GM10266 (cell line): Measurements from ENCODE around the gene EGFR.

ENCODE experiments used
- DNase-seq: peaks from one replicate; pipeline ENCODE4 v3.0.0; 2012; ENCODE audit errors: extremely low spot score
- TF ChIP-seq, protein P1 (sequence below): IDR thresholded peaks from 2 replicates; pipeline ENCODE4 v1.5.1; 2012; ENCODE audit warnings: mild to moderate bottlenecking, low read depth; ENCODE audit not compliant: control insufficient read depth, insufficient read depth; ENCODE audit errors: missing control alignments

EGFR gene

DNA sequence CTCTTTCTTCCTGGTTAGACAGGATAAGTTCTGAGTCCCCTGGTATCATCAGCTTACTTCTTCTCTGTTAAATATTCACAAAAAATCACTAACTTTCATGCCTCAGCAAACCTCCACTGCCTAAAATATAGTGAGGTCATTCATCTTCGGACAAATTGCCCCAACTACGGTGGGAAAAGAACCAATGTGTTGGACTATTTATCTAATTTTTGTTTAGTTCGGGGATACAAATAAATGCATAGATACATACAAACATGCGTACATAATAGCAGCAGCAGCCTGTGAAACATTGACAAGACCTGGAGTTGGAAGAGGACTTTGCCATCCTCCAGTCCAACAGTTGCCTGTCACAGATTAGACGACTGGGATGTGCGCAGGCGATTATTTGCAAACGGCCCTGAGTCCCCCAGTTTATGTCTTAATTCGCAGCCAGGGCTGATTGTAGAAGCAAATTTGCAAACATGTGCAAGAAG is 51.5 kb downstream of the EGFR start:
- TF ChIP-seq, protein P1, sequence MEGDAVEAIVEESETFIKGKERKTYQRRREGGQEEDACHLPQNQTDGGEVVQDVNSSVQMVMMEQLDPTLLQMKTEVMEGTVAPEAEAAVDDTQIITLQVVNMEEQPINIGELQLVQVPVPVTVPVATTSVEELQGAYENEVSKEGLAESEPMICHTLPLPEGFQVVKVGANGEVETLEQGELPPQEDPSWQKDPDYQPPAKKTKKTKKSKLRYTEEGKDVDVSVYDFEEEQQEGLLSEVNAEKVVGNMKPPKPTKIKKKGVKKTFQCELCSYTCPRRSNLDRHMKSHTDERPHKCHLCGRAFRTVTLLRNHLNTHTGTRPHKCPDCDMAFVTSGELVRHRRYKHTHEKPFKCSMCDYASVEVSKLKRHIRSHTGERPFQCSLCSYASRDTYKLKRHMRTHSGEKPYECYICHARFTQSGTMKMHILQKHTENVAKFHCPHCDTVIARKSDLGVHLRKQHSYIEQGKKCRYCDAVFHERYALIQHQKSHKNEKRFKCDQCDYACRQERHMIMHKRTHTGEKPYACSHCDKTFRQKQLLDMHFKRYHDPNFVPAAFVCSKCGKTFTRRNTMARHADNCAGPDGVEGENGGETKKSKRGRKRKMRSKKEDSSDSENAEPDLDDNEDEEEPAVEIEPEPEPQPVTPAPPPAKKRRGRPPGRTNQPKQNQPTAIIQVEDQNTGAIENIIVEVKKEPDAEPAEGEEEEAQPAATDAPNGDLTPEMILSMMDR, result no peak
- no peak for DNase-seq

DNA sequence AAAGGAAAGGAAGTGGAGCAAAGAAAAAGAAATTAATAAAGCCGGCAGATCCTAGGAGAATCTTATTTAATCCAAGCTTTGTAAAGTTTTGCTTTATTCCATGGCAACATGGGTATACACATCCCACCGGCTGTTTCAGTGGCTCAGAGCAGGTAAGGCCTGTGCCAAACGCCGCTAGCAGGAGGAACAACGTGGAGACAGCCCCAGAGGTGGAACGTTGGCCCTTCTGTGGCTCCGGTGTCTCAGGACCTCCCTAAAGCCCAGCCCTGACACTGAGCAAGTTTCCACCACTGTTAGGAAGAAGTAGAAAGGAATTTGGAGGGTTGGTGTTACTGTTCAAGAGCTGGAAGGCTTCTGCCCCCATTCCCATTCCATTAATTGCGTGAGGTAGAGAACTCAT is 52.0 kb downstream of the EGFR start:
- DNase-seq, result no peak
- TF ChIP-seq, protein P1, result no peak

DNA sequence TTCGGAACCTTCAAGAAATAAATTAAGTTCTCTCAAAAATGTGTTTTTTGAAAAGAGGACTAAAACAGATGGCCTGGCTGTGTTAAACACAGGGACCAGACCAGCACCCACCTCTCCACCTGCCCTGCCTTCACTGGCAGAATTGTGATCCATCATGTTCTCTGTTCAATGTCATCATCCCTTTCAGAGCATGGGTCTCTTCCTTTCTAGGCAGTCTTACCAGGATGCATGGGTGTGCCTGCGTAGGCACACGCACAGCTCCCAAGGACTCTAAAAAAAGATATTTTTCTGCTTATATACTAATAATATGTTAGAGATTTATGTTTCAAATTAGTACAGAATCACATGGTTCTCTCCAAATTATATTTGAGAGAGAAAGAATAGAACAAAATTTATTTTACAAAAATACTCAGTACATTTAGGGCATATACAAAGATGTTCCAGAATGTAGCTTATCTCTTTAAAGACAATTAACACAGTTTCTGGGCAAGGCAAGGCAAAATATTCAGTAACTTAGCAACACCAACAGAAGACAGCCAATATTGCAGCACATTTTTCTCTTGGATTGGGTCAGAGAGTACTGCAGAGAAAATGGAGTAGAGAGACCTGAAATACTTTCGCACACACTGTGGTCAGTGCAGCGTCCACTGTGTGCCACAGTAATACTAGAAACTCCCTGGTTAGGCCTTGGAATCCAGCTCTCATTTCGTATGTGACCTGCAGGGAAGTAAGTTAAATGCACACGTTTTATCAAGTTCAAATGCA is 52.8 kb downstream of the EGFR start:
- TF ChIP-seq, protein P1, result no peak
- DNase-seq, result no peak

DNA sequence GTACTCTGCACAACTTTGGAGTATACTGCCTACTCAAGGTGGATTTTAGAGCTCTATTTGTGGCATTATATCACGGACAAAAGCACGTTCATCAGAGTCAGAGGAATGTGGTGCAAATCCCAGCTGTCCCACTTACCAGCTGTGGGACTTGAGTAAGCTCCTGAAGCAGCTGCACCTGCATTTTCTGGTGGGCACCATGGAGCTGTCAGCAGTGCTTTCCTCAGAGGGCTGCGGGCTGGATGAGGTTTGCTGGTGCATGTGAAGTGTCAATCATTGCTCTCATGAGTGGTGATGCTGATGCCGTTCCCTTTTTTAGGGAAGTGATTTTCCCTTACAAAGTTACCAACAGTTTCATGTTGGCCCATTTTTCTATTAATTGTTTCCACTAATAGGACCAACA is 53.4 kb downstream of the EGFR start:
- TF ChIP-seq, protein P1, result no peak
- DNase-seq, result no peak

DNA sequence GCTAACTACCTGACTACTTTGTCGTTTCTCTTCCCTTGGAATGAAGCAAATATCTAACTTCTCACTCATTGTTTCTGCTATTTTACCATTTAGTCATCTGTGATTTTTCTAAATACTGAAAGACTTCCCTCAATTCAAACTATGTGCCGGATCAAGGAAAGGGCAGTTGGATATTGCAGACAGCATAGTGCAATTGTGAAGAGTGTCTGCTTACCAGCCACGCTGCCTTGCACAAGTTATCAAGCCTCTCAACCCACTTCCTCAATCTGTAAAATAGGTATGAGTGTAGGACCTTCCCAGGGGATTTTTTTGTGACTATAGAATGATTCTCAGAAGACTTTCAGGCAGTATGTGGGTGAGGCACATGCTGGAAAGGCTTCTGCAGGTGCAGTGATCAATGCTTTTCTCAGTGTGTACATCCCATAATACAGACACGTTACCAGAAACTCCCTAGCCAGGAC is 54.3 kb downstream of the EGFR start:
- TF ChIP-seq, protein P1, result no peak
- peak; percentile 60 for DNase-seq

DNA sequence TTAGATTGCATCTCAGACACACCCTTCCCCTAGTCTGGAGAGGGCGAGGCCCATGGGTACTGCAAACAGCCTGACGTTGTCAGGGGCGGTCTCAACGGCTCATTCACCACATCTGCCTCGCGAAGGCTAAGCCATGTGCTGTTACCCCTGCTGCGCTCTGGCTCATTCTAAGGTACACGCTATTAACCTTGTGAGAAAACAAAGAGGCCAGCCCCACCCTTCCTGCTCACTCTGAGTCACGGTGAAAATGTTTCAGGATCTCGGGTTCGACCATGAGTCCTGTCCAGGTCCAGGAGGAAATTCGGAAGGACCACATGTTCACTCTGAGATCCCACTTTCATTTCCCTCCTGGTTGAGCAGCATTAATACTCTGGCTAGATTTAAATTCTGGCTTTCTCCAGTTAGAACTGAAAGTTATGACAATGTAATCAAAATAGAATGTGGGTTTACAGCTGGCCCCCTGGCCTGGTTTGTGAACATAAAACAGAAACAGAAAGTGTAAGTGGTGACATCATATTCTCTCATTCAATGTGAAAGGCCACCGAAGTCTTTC is 55.2 kb downstream of the EGFR start:
- TF ChIP-seq, protein P1, result no peak
- peak; percentile 82 for DNase-seq

DNA sequence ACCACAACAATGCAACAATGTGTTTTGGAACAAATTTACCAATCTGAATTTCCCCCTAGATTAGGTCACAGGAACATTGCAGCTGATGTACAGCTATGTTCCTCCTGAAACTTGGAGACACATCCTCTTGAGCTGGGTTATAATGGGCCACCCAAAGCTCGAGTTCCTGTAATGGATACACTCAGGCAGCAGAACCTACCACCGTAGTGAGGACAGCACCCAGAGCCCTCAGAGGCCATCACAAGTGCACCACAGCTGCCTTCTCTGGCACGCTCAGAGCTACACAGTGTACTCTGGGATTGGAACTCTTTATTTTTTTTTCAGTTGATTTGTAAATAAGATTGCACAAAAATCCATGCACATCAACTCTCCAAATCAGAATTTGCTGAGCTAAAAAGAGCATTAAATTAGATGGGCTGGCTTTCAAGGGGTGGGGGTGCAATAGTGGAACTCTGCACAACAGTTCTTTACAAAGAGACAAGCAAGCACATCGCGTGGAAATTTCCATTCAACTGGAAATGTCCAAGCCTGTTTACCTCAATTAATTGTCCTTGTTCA is 56.7 kb downstream of the EGFR start:
- no peak for DNase-seq
- TF ChIP-seq, protein P1, result no peak
